ENCODE data around the gene EPB41L1.

Gene EPB41L1

GRCh38 chr20:36234771-36235320 is 80.3 kb downstream of the EPB41L1 start:
- DNase-seq: no peak

GRCh38 chr20:36235892-36236785 is 81.6 kb downstream of the EPB41L1 start, which contains the start of gene AAR2:
Gene AAR2, plus strand, starts transcription at chr20:36236478. Its CDS starts 3,391 bp downstream, at chr20:36239869.
- peak; percentile 69 for DNase-seq

GRCh38 chr20:36236786-36237121 is 82.2 kb downstream of the EPB41L1 start:
- no peak for DNase-seq

GRCh38 chr20:36237477-36237876 is 82.9 kb downstream of the EPB41L1 start:
- no peak for DNase-seq

DNA sequence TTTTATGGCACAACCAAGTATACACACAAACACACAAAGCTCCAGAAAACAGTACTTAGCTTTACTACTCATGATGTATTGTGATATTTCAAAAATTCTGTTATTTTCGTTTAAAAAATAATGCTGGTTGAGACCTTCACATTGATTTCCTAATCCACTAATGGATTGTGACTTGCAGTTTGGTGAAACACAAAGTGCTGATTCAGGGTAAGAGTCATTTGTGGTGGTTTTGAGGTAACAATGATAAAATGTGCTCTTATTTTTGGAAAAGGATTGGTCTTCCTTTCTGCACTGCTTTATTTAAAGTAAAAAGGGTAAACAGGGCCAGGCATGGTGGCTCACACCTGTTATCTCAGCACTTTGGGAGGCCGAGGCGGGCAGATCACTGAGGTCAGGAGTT is 83.6 kb downstream of the EPB41L1 start:
- DNase-seq: no peak

GRCh38 chr20:36238760-36239159 is 84.2 kb downstream of the EPB41L1 start:
- no peak for DNase-seq

GRCh38 chr20:36240076-36240475 is 85.5 kb downstream of the EPB41L1 start:
- DNase-seq: no peak

GRCh38 chr20:36241678-36242077 is 87.1 kb downstream of the EPB41L1 start:
- no peak for DNase-seq

DNA sequence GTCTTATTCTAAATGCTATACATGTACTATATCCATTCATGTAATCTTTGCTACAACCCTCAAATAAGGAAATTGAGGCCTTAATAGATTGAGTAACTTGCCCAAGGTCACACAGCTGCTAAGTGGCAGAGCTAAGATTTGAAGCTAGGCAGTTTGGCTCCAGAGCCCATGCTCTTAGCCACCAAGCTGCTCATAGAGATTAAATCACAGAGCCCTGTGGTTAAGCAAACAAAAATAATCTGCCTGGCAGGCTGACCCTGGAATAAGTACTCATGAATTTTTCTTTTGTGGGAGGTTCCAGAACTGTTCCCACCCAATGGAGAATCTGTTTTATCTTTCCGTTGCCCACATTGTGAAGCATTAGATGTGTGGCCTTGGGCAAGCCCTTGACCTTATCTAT is 89.2 kb downstream of the EPB41L1 start:
- DNase-seq: no peak

DNA sequence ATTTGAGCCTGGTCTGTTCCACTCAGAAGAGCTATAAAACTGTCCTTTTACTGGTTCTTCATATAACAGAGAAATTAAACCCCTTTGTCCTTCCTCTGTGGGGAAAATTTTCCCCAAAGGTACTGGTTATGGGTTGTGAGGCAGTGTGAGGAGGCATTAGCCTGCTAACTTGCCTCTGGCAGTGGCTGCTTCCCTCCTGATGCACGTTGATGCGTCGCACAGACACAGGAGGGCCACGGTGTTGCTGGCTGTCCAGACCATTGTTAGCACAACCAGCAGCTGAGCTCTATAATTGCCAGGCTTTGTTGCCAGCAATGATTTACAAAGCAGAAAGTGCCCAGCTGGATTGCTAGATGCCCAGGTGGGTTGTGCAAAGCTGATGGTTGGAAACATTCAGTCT is 91.9 kb downstream of the EPB41L1 start:
- DNase-seq: no peak

DNA sequence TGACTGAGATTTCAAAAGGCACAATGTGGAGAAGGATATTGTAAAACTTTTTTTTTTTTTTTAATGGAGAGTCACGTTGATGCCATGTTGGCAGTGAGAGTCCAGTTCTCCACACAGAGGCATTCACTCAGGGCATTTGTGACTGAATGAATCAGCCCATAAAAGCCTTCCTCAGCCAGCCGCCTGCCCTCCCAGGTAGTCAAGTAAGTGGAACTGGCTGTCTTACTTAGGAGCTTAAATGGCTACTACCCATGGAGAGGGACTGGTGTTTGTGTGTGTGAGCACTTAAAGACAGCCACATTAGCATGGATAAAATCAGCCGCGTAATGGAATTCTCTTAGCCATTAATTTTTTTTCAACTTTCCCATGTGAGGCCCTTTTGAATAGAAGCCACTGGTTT is 94.3 kb downstream of the EPB41L1 start:
- no peak for DNase-seq

- DNase-seq: no peak
These were observed 94.9 kb downstream of the EPB41L1 start for GRCh38 chr20:36249450-36249849.

DNA sequence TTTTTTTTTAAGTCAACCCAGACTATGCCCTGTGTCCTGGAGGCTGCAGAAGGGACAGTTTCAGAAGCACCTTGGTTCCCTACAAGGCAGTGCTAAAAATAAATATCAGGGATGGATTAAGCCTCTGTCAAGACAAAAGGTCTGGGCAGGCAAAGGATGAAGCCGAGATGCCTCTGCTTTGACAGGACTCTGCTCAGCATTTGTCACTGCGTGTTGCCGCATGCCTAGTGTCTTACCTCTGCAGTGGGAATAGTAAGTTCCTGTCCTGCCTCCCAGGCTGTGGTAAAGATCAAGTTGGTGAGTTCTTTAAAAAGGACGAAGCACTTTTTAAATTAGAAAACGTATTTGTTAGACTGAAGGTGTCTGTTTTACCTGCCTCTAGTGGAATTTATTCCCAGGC is 96.9 kb downstream of the EPB41L1 start:
- DNase-seq: no peak

DNA sequence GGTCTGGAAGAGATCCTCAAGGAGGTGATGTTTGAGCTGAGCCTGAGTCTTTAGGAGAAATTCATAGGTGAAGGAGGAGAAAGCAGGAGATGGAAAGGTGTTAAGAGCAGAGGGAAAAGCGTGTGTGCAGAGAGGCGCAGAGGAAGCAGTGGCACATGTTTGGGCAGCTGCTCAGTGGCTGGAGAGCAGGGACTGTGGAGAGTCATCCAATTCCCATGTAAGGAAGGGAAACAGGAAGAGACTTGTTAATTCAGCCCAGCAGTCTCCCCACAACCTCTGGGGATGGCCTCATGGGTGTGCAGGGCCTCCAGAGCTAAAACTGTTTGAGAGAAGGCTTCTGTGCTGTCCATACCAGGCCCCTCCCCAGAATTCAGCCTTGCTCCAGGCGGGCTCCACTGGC is 98.0 kb downstream of the EPB41L1 start:
- DNase-seq: no peak

GRCh38 chr20:36253036-36253435 is 98.5 kb downstream of the EPB41L1 start:
- no peak for DNase-seq

- no peak for DNase-seq
These were observed 99.5 kb downstream of the EPB41L1 start for GRCh38 chr20:36254076-36254475.

DNA sequence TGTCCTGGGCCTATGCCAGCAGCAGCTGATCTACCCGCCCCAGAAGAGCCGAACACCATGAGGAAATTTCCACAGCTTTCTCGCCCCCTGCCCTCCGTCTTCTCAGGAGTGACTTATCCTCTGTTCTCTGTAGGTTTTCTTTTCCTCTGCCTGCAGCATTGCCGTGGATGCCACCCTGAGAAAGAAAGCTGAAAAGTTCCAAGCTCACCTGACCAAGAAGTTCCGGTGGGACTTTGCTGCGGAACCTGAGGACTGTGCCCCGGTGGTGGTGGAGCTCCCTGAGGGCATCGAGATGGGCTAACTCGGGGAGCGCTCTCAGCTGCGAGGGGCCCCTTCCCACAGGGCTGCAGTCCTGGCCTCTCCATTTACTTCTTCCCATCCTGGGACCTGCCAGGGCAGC is 100.9 kb downstream of the EPB41L1 start:
- no peak for DNase-seq

DNA sequence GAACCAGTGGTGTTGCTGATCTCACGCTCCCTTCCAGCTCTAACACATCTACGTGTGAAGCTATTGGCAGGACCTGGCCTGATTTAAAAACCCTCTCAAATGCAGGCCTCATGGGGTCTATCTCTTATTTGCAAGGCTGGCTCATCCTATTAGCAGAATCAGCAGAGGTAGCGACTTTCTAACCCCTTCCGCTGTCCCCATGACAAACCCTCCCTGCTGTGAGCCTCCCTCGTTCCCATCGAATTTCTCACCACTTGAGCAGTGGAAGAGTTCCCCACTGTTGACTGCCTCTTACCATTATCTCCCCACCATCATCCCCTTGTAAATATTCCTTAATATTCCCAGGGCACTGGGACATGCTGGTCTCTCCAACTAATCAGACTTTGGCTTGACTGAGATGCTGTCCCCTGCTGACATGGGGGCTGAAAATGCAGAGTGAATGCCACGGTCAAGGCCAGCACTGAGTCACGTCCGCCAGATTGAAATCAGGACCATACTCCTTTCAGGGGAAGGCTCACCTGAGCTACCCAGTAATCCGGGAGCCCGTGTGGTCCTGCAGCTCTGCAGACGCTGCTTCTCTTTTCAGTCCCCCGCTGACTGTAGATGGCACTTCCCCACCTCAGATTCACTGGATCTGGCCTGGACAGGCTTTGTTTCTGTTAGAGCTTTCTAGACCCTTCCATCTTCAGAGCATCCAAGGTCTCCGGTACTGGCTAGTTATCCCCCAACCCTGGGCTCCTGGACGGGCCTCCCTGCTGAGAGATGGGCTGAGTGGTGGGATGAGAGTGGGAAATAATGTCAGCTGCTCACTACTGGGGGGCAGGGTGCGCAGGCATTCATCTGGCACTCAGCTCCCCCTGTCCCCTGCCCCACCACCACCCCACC is 104.9 kb downstream of the EPB41L1 start:
- DNase-seq: no peak

DNA sequence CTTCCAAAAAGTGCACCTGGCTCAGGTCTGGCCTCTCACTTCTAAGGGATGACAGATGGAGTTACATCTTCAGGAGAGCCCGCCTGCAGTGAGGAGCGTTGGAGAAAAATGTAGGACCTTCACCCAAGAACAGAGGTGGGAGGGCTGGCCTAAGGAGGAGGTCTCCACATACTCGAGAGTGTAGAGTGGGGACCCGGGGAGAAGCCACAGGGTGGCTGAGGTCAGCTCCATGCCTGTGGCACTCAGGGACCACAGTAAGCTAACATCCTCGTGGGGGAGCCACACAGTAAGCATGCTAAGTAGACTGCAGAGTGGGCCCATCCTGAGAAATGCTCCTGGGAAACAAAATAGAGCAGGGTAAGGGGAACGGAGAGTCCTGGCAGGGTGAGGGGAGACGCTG is 105.8 kb downstream of the EPB41L1 start:
- DNase-seq: no peak

DNA sequence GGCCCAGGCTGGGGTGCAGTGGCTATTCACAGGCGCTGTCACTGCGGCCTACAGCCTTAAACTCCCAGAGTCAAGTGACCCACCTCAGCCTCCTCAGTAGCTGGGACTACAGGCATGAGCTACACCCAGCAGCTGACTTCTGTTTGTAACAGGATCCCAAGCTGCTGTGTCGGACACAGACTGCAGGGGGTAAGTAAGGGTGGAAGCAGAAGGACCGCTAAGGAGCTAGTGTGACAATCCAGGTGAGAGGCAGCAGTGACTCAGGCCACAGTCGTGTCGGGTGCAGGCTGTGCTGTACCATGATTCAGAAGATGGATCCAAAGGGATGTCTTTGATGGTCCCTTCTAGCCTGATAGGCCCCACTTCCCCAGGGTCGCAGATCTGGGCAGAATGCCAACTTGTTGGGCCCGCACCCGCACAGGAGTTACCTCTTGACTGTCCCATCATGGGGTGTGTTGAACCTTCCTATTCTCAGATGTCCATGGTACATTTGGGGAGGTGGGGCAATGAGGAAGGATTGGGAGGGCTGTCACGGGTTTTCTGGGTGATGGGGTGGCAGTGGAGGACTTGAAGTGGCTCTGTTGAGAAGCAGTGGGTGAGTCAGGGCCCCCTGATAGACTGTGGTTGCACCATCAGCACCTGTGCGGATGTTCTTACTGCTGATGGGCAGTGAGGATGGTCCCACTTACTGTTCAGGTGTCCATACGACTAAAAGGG is 107.0 kb downstream of the EPB41L1 start:
- no peak for DNase-seq

DNA sequence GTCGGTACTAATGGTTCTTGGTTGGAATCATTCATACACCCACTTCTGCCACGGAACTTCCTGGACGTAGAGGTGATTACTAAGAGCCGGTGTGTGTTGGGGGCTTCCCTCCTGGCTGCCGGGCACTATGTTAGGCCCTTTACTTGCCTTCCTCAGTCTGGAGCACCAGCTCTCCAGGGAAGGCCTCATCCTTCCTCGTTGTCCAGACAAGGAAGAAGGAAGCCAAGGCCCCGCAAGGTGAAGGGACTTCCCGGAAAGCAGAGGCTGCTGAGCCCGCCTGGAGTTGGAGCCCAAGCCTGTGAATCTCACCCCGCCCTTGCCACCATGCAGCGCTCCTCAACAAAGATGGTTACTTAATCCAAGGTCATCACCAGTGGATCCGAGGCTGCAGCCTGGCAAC is 107.9 kb downstream of the EPB41L1 start:
- no peak for DNase-seq

DNA sequence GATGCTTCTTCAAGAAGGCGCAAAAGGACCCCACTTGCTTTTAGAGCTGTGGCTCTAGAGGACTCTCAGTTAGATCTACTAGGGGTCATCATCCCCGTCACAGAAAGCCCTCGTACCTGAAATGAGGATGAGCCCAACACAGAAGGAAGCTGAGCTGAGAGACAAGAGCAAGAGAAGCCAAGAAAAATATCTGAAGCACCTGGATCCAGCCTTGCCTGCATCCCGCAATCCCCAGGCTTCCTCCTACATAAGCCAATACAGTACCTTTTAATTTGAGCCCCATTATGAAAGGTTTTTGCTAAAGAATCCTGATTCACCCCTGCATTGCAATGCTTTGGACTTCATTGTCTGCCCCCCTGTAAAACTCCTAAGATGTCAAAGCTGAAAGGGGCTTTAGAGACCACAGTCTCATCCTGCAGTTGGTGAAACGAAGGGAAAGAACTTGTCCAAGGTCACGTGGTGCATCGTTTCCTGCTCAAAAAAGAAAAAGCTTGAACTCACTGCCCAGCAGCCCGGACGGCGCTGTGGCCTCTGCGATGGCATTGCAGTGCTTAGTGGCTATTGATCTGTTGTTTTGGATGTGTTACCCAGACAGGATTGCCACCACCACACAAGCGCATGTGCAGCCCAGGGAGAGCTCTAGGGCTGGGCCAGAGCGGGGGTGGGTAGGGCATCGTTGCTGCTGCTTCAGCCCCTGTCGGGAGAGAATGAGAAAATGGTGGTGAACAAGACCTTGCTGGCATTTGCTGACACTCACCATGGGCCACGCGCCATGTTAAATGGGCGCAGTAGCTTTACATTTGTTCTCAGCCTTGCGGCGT is 110.1 kb downstream of the EPB41L1 start:
- no peak for DNase-seq
